ENCODE measurements around the gene PTPRJ.
"Not testable (repeated sequence)": the region's sequence is repeated elsewhere in the genome, so short reads cannot be mapped to it uniquely, and the experiment has no call there.

Gene PTPRJ

DNA sequence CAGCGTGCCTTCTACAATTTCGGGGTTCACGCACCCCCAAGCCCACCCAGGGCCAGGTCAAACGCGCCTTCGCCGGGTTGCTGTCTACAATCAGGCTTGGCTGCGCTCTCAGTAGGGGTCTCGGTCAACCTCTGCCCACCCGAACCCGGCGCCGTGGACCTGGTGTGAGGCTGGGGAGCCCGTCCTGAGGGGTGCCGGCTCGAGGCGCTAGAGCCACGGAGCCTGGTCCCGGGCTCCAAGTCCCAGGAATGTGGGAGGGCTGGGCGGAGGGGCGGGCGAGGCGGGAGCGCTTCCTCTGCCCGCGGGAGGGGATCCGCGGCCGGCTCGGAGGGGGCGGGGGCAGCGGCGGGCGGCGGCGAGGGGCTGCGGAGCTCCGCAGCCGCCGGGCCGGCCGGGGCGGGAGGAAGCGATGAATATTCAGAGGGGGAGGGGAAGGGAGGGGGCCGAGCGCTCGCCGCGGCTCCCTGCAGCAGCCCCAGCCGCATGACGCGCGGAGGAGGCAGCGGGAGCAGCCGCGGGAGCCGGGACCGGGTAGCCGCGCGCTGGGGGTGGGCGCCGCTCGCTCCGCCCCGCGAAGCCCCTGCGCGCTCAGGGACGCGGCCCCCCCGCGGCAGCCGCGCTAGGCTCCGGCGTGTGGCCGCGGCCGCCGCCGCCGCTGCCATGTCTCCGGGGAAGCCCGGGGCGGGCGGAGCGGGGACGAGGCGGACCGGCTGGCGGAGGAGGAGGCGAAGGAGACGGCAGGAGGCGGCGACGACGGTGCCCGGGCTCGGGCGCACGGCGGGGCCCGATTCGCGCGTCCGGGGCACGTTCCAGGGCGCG, at the start of gene PTPRJ:
PTPRJ (plus strand) TSS at position 472 of the 819 bp plus-strand sequence. CDS start 354 bp downstream, outside the sequence.
- peak; percentile 74 for DNase-seq

DNA sequence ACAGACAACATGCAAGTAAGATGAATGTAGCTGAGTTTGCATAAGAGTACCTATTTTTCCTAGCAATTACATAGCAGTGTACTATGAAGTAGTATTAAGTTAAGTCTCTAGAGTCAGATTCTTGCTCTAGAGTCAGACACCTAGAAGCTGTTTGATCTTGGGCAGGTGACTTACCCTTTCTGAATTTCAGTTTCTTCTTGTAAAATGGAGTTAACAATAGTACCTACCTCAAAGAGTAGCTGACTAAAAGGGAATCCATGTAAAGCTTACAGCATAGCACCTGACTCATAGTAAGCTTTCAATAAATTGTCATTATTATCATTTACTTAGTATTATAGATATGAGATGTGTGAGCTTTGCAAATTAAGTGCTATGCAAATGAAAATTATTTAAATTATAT, 47.8 kb upstream of the PTPRJ start:
- no peak for DNase-seq

DNA sequence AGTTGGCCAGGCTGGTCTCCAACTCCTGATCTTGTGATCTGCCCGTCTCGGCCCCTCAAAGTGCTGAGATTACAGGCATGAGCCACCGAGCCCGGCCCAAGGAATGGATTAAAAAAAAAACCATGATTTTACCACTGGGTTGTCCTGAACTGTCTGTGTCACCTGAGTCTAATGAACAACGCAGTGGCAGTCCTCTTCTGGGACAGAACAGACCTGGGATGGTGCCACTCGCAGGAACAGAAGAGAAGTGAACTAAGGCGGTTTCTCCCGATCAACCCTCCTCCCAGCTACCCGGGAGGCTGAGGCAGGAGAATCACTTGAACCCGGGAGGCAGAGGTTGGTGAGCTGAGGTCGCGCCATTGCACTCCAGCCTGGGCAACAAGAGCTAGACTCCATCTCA, 46.6 kb upstream of the PTPRJ start:
- not testable (repeated sequence) for DNase-seq

DNA sequence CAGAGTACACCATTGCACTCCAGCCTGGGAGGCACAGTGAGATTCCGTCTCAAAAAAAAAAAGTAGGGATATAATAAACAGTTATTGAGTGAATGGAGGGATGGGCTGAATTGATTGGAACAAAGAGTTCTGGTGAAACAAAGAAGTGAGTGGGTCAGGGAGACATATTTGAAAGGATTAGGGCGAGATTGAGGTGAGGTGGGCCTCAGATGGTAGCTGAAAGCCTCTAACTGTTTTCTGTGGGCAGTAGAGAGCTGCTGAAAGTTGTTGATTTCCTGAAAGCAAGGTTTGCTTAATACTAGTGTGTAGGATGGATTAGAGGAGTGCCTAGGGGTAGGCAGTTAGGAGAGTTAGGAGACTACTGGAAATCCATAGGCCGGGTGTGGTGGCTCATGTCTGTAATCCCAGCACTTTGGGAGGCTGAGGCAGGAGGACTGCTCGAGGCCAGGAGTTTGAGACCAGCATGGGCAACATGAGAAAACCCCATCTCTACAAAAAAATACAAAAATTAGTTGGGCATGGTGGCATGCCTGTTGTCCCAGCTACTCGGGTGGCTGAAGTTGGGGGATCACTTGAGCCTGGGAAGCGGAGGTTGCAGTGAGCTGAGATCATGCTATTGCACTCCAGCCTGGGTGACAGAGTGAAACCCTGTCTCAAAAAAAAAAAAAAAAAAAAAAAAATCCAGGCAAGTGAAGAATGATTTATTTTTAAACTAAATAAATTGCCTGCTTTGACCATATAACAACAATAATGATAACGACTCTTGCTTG, 41.4 kb upstream of the PTPRJ start:
- no peak for DNase-seq

DNA sequence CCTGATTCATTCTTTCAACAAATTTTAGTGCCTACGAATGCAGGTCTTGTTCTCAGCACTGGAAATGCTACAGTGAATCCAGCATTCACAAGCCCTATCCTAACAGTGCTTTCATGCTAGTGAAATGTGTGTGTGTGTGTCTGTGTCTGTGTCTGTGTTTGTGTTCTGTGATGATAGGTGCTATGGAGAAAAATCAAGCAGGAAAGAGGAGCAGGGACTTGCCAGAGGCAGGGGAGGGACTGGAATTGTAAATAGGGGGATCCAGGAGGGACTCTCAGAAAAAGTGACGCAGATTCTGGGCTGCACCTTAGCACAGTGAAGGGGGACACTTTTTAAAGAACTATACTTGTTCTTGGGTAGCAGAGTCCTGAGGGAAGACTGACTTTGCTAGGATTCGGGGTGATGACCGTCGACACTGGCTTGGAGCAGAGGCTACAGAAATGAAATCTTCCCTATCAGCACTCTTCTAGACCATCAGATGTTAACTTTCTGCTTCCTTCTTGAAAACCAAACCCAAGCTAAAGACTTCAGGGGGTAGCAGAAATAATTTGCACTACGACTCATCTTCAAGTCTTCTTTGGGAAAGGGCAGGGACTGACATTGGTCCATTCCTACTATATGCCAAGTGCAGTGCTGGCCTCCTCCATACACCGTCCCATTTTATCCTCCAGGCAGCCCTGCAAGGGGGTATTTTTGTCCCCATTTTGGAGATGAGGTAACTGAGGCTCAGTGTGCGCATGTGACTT, 39.3 kb upstream of the PTPRJ start:
- DNase-seq = no peak

DNA sequence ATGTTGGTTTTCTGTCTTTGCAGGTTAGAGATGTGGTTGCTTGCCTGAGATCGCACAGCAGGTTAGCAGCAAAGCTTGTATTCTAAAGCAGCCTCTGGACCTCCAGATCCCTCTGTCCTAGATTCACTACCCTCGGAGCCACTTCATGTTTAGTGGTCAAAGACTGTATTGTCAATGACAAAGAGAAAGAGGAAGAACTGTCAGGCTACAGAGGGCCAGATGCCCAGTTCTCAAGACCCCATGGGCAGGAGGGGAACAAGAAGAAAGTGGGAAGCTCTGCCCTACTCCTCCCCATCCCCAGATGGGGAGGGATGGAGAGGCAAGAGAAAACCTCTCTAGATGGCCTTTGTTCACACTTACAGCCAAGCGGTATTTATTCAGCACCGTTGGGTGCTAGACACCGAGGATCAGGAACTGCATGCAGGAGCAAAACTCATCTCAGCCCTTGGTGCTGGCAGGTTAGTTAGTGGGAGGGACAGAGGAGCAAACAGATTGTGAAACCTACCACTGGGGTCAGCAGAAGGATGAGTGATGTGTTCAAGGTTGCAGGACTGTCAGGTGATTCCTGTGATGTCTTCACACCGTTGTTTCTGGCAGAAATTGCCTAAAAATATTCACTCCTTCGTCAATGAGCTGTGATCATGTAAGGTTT, 38.3 kb upstream of the PTPRJ start:
- DNase-seq = no peak

DNA sequence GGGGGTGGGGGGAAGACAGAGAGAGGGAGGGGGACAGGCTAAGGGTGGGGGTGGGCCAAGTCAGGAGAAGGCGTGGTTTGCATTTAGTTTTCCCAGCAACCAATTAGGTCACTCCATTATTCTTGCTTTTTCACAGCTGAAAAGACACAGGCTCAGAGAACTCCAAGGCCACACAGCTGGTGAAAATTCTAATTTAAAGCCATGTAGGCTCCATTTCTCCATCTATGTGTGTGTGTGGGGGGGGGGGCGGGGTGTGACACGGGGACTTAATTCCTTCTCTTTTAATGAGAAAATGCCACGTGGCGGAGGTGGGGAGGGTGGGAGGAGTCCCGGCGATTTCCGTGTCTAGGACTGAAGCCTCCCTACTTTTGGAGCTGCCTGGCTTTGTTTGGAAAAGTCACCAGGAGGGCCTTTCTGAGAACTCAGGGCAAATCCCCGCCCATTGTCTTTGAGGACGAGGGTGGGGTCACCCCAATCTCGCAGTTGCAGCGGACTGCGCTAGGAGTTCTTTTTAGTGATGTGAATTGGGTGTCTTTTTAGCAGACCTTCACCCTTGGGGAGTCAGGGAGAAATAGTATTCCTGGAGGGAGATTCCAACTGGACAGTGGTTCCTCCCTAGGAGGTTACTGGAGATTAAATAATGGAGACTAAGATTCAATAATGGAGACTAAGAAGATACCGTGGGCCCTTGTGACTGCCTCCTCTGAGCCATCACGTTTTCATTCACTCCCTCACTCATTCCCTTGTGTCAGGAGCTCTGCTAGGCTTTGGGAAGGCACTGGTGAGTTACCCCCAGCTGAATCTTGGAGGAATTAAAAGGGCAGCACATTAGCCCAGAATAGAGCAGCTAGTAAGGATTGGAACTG, 36.4 kb upstream of the PTPRJ start:
- no peak for DNase-seq

DNA sequence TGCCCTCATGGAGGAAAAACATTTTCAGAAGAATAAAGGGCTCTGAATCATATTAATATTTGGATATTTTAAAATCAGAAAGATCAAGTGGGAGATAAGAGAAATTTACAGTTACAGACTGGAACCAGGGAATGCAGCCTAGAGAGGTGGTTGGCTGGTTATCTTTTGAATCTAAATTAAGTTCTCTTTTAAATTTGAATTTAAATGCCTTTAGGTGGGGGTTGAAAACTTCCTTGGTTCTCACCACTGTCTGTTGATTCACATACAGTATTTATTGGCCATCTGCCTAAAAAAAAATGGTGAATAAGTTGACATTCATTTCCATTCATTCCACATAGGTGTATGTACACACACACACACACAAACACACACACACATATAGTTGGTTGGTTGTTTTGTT, 35.7 kb upstream of the PTPRJ start:
- no peak for DNase-seq

DNA sequence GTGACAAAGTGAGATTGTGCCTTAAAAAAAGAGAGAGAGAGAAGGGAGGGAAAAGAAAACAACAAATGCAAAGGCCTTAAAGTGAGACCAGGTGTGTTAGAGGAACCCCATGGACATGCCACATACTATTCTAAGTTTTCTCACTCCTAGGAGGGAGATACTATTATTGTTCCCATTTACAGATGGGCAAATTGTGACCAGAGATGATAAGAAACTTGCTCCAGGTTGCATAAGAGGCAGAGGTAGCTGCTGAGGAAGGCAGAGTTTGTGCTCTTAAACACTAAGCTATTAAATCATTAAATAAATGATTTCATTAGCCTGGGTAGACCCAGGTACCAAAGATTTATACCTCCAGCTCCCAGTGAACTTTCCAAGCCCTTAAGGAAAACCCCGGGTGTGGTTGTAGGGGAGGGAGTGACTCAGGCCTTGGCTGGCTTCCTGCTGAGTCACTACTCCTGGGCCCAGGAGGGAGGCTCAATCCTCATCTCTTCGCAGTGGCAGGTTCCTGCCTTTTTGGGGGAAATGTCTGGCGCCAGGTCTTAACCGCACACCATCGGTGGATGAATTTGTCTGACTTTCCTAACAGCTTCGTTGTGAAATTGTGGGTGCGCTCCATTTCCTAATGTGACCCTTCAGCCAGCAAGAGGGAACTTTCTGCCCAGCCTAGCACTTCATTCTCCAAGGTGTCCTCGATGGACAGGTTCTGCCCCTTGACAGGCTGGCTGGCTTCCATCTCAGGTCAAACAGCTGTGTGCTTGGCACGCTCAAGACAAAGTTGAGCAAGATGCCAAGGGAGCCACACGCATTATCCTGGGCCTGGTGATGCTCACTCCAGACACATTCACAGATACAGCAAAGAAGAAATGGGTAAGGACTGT, 33.4 kb upstream of the PTPRJ start:
- DNase-seq = no peak

DNA sequence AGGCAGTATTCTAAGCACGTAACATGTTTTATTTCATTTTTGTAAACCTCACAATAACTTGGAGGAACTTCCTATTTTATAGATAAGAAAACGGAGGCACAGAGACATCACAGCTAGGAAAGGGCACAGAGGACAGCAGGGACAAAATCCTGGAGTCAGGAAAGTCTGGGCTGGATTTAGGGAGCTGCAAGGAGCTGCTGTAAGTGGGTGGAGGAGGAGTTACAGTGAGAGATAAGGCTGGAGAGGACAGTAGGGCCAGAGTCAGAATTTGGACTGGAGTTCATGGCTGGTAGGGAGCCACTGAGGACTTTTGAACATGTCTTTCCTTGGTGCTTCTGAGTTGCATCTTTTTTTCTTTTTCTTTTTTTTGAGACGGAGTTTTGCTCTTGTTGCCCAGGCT, 32.2 kb upstream of the PTPRJ start:
- DNase-seq = no peak

DNA sequence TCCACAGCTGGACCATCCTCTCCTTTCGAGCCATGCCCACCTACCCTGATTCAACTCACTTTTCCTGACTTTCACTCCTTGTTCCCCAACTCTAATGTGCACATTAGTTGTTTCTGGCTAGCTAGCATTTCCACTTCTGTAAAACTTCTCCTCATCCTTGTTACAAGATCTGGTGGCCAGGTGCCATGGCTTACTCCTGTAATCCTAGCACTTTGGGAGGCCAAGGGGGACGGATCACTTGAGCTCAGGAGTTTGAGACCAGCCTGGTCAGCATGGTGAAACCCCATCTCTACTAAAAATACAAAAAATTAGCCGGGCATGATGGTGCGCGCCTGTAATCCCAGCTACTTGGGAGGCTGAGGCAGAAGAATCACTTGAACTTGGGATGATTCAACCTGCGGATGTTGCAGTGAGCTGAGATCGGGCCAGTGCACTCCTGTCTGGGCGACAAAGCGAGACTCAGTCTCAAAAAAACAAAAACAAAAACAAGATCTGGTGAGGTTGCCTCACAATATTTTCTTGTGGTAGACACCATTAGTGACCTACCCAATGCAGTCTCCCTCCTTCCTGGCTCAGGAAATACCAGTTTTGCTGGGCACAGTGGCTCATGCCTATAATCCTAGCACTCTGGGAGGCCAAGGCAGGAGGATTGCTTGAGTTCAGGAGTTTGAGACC, 31.2 kb upstream of the PTPRJ start:
- DNase-seq = not testable (repeated sequence)

DNA sequence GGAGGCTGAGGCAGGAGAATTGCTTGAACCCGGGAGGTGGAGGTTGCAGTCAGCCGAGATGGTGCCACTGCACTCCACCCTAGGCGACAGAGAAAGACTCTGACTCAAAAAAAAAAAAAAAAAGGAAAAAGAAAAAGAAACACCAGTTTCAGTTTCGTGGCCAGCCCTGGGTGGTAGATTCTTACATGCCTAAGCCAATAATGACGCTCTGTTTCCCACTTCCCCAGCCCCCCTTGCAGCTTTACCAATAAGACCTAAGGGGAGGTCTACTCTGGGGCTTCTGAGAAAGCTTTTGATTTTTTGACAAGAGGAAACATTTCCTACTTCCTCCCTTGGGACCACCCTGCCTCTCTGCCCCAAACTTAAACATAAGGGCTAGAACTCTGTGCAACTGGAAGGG, 30.0 kb upstream of the PTPRJ start:
- DNase-seq = no peak

DNA sequence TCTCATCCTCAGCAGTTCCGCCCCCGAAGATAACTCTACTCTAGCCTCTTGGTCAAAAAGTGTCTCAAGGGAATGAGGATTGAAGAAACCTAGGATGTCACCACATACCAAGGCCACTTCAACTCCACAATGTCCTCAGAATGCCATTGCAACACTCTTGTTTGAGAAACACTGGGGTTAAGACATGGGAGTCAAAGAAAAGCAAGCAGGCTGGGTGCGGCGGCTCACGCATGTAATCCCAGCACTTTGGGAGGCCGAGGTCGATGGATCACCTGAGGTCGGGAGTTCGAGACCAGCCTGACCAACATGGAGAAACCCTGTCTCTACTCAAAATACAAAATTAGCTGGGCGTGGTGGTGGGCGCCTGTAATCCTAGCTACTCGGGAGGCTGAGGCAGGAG, 28.9 kb upstream of the PTPRJ start:
- DNase-seq = not testable (repeated sequence)

DNA sequence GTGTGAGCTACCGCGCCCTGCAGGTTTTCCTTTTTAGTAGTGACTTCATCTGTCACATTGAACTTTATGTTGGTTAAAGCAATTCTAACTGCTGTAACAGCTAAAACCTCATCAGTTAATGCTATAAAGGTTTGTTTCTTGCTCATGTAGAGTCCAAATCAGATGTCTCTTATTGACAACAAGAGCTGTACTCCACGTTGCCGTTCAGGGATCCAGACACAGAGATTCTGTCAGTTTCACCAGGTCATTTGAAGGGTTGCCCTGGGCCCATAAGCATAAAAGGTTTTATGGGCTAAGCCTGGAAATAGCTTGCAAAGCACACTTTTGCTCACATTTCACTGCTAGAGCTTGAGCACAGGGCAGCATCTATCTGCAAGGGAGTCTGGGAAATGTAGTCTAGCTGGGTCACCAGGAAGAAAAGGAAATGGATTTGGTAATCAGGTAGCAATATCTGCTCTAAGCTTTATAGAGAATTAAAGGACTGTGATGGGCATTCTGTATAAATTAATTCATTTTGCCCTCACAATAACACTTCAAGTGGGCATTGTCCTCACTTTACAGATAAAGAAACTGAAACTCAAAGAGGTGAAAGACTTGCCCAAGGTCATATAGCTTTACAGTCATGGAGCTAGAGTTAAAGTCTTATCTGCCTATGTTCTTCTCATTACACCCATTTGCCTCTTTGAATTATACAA, 25.2 kb upstream of the PTPRJ start:
- DNase-seq = no peak

DNA sequence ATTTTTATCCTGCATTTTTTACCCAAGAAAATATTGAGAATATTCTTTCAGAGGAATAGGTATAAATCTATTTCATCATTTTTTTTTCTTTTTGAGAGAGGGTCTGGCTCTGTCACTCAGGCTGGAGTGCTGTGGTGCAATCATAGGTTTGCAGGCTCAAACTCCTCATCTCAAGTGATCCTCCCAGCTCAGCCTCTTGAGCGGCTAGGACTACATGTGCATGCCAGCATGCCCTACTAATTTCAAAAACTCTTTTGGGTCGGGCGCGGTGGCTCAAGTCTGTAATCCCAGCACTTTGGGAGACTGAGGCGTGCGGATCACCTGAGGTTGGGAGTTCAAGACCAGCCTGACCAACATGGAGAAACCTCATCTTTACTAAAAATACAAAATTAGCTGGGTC, 20.3 kb upstream of the PTPRJ start:
- no peak for DNase-seq

DNA sequence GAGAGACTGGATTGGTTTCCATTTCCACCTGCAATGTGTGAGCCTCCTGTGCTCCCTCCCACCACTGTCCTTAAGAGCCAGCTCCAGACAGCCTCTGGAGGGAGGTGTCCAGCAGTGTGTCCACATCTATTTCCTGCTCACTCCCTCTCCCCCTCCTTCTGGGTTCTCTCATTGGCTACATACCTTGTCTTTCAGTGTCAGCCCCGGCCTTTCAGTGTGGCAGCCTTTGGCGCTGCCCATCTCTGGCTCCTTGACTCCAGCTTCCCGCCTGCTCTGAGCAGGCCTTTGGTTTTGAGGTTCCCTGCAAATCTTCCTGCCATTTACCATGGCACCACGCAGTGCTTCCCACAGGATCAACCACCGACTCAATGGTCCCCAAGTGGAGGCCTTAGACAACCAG, 19.0 kb upstream of the PTPRJ start:
- DNase-seq = no peak

DNA sequence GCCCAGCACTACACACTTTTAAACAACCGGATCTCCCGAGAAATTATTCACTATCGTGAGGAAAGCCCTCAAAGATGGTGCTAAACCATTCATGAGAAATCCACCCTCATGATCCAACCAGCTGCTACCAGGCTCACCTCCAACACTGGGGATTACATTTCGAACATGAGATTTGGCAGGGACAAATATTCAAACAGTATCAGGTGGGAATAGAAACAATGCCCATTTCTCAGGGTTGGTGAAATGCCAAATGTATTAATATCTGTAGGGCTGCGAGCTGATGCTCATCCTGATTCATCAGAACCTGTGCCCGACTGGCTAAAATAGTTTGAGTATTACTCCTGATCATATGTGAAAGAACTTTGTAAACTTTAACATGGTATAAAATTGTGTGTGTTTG, 15.8 kb upstream of the PTPRJ start:
- DNase-seq = no peak

DNA sequence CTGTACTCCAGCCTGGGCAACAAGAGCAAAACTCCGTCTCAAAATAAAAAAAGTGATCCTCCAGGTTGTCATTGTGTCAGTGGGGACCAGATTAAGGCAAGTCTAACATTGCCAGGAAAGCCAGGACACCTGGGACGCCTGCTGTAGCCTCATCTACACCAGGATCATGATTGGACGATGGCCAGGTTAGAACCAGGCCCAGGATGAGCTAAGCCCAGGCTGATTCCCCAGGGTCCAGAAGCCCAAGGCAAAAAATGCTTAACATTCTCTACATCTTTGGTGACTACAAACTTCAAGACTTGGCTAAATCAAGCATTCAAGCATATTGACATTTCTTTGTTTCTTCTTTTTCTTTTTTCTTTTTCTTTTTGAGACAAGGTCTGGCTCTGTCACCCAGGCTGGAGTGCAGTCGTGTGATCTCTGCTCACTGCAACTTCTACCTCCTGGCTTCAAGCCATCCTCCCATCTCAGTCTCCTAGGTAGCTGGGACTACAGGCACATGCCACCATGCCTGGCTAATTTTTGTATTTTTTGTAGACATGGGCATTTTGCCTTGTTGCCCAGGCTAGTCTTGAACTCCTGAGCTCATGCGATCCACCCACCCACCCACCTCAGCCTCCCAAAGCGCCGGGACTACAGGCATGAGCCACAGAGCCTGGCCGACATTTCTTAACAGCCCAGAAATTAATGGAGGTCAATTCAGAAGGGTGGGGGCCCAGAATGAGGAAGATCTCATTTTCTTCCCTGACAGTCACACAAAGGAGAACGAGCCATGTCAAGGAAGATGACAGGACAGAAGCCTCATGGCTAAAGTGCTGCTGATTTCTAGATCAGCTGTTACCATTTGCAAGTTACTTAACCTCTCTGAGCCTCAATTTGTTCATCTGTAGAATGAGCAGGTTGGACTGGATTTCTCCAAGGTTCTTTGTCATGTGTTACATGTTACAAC, 12.5 kb upstream of the PTPRJ start:
- no peak for DNase-seq

DNA sequence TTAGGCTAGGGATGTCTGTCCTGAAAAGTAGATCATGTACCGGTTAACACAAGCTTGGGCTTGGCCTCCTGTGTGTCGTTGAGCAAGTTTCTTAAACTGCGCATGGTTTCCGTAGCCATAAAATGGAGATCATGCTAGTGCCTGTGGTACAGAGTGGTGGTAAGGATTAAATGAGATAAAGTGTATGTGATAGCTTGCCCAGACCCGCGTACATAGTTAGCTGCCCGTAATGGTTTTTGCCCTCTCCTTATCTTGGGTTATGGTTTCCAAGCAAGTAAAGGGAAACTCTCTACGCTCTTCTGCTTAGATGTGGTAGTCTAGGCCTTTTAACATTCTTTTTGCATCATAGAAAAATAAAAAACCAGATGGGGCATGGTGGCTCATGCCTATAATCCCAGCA, 11.0 kb upstream of the PTPRJ start:
- DNase-seq = no peak
